Endothelial cell (in vitro differentiated cells): ENCODE data around the gene SPRED2. TPM values are rescaled to one million over a fixed set of nuclear protein-coding genes. Genes with fewer than 3 reads are reported as not detected.

Experiments used
- DNase-seq: peaks from one replicate; pipeline ENCODE4 v3.0.0; 2021; ENCODE audit warnings: low spot score
- H3K27ac Mint-ChIP-seq: one replicate; pipeline ENCODE4 v1.8.0; 2021; ENCODE audit warnings: mixed read lengths, inconsistent platforms; ENCODE audit not compliant: unreplicated experiment
- H3K27me3 Mint-ChIP-seq: one replicate; pipeline ENCODE4 v1.8.0; 2021; ENCODE audit warnings: mild to moderate bottlenecking, moderate library complexity, mixed read lengths, inconsistent platforms; ENCODE audit not compliant: unreplicated experiment
- H3K36me3 Mint-ChIP-seq: one replicate; pipeline ENCODE4 v1.8.0; 2021; ENCODE audit warnings: mild to moderate bottlenecking, low read depth, mixed read lengths, inconsistent platforms; ENCODE audit not compliant: unreplicated experiment
- H3K4me1 Mint-ChIP-seq: one replicate; pipeline ENCODE4 v1.8.0; 2021; ENCODE audit warnings: mild to moderate bottlenecking, mixed read lengths, inconsistent platforms; ENCODE audit not compliant: unreplicated experiment
- H3K4me3 Mint-ChIP-seq: one replicate; pipeline ENCODE4 v1.8.0; 2021; ENCODE audit warnings: mild to moderate bottlenecking, mixed read lengths, inconsistent platforms; ENCODE audit not compliant: unreplicated experiment
- H3K9me3 Mint-ChIP-seq: one replicate; pipeline ENCODE4 v1.8.0; 2021; ENCODE audit warnings: mixed read lengths, inconsistent platforms; ENCODE audit not compliant: unreplicated experiment
- total RNA-seq: library from RNA; stranded (reverse); fragmentation: NEBNext Ultra II Directional; extraction: Animal tissue kit (Norgen Biotek cat#: 25700); gene quantifications from one replicate; pipeline ENCODE4 v1.2.1, GENCODE V29; 2021; ENCODE audit not compliant: unreplicated experiment
- TF ChIP-seq, protein P1 (sequence below): fragments of 200-600 bp; sonication (generic); IDR thresholded peaks from one replicate; pipeline ENCODE4 v1.5.0; 2021; ENCODE audit warnings: antibody characterized with exemption; ENCODE audit not compliant: unreplicated experiment

SPRED2 gene
- total RNA-seq, 1 donor from 2014 or later = 17.6 TPM

DNA sequence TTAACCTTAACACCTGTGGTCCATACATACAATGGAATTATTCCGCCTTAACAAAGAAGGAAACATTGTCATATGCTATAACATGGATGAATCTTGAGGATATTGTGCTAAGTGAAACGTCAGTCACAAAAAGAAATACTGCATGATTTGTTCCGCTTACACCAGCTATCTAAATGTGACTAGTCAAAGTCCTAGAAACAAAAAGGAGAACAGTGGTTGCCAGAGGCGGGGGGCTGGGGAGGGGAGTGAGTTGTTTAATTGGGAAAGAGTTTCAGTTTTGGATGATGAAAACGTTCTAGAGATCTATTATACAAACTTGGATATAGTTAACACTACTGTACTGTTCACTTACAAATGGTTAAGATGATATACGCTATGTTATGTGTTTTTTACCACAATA, 72.0 kb downstream of the SPRED2 start:
- H3K4me3 Mint-ChIP-seq = no peak overlapping the region
- no peaks in the 10 kb centered on the region for H3K9me3 Mint-ChIP-seq
- no peaks in the 10 kb centered on the region for H3K27me3 Mint-ChIP-seq
- TF ChIP-seq, protein P1, sequence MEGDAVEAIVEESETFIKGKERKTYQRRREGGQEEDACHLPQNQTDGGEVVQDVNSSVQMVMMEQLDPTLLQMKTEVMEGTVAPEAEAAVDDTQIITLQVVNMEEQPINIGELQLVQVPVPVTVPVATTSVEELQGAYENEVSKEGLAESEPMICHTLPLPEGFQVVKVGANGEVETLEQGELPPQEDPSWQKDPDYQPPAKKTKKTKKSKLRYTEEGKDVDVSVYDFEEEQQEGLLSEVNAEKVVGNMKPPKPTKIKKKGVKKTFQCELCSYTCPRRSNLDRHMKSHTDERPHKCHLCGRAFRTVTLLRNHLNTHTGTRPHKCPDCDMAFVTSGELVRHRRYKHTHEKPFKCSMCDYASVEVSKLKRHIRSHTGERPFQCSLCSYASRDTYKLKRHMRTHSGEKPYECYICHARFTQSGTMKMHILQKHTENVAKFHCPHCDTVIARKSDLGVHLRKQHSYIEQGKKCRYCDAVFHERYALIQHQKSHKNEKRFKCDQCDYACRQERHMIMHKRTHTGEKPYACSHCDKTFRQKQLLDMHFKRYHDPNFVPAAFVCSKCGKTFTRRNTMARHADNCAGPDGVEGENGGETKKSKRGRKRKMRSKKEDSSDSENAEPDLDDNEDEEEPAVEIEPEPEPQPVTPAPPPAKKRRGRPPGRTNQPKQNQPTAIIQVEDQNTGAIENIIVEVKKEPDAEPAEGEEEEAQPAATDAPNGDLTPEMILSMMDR = no peak
- H3K36me3 Mint-ChIP-seq = no peaks in the 10 kb centered on the region
- H3K4me1 Mint-ChIP-seq = no peaks in the 10 kb centered on the region
- no peak for DNase-seq
- no peak overlapping the region for H3K27ac Mint-ChIP-seq

GRCh38 chr2:65358678-65359400, 73.6 kb downstream of the SPRED2 start:
- TF ChIP-seq, protein P1 = no peak
- no peaks in the 10 kb centered on the region for H3K9me3 Mint-ChIP-seq
- DNase-seq = no peak
- H3K4me1 Mint-ChIP-seq = peaks cover 5% of the 10 kb centered on the region
- H3K27ac Mint-ChIP-seq = no peak overlapping the region
- H3K27me3 Mint-ChIP-seq = no peaks in the 10 kb centered on the region
- H3K36me3 Mint-ChIP-seq = no peaks in the 10 kb centered on the region
- no peak overlapping the region for H3K4me3 Mint-ChIP-seq

GRCh38 chr2:65357959-65358294, 74.5 kb downstream of the SPRED2 start:
- Mint-ChIP-seq H3K36me3 (no peaks in the 10 kb centered on the region), H3K27ac (no peak overlapping the region), H3K9me3 (no peaks in the 10 kb centered on the region), H3K27me3 (no peaks in the 10 kb centered on the region), H3K4me1 (peaks cover 10% of the 10 kb centered on the region), H3K4me3 (no peak overlapping the region)
- TF ChIP-seq, protein P1 = no peak
- no peak for DNase-seq

- Mint-ChIP-seq H3K27me3 (peaks cover 1% of the 10 kb centered on the region), H3K27ac (no peak overlapping the region), H3K4me1 (peaks cover 11% of the 10 kb centered on the region), H3K36me3 (no peaks in the 10 kb centered on the region), H3K9me3 (no peaks in the 10 kb centered on the region), H3K4me3 (no peak overlapping the region)
- DNase-seq = no peak
- TF ChIP-seq, protein P1 = no peak
These were observed 75.1 kb downstream of the SPRED2 start for GRCh38 chr2:65357095-65357958.
